ENCODE measurements around the gene DNAJC16. TPM values are rescaled to one million over a fixed set of nuclear protein-coding genes. Genes with fewer than 3 reads are reported as not detected.
A peak's percentile ranks its signal among the peaks of the same experiment; 100 is the strongest.

The DNAJC16 gene
- total and polyA plus RNA-seq, 2 of the 13 experiments (the other 11 are each of a cell fraction or from before 2014, with no cell fraction given) = 11.4 to 15.4 TPM

- TF ChIP-seq MAZ (IDR thresholded peaks at IDR 0.05; ENCODE audit: borderline replicate concordance, low read depth, low read length) = no peak
- no peak for TF ChIP-seq MAZ (CRISPR knock-in tag; IDR thresholded peaks at IDR 0.05; ENCODE audit: low read depth)
- TF ChIP-seq SETDB1 (CRISPR knock-in tag; IDR thresholded peaks at IDR 0.05; ENCODE audit: borderline replicate concordance) = no peak
- TF ChIP-seq ZNF333 (CRISPR knock-in tag; IDR thresholded peaks at IDR 0.05; ENCODE audit: borderline replicate concordance) = no peak
- TF ChIP-seq ZNF10 (CRISPR knock-in tag; IDR thresholded peaks at IDR 0.05; ENCODE audit: borderline replicate concordance, low read depth) = no peak
- no peak for TF ChIP-seq ZNF589 (CRISPR knock-in tag; conservative IDR thresholded peaks at IDR 0.05)
- TF ChIP-seq, protein P1, sequence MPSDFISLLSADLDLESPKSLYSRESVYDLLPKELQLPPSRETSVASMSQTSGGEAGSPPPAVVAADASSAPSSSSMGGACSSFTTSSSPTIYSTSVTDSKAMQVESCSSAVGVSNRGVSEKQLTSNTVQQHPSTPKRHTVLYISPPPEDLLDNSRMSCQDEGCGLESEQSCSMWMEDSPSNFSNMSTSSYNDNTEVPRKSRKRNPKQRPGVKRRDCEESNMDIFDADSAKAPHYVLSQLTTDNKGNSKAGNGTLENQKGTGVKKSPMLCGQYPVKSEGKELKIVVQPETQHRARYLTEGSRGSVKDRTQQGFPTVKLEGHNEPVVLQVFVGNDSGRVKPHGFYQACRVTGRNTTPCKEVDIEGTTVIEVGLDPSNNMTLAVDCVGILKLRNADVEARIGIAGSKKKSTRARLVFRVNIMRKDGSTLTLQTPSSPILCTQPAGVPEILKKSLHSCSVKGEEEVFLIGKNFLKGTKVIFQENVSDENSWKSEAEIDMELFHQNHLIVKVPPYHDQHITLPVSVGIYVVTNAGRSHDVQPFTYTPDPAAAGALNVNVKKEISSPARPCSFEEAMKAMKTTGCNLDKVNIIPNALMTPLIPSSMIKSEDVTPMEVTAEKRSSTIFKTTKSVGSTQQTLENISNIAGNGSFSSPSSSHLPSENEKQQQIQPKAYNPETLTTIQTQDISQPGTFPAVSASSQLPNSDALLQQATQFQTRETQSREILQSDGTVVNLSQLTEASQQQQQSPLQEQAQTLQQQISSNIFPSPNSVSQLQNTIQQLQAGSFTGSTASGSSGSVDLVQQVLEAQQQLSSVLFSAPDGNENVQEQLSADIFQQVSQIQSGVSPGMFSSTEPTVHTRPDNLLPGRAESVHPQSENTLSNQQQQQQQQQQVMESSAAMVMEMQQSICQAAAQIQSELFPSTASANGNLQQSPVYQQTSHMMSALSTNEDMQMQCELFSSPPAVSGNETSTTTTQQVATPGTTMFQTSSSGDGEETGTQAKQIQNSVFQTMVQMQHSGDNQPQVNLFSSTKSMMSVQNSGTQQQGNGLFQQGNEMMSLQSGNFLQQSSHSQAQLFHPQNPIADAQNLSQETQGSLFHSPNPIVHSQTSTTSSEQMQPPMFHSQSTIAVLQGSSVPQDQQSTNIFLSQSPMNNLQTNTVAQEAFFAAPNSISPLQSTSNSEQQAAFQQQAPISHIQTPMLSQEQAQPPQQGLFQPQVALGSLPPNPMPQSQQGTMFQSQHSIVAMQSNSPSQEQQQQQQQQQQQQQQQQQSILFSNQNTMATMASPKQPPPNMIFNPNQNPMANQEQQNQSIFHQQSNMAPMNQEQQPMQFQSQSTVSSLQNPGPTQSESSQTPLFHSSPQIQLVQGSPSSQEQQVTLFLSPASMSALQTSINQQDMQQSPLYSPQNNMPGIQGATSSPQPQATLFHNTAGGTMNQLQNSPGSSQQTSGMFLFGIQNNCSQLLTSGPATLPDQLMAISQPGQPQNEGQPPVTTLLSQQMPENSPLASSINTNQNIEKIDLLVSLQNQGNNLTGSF (CRISPR knock-in tag; IDR thresholded peaks at IDR 0.05) = no peak
- TF ChIP-seq BCL6 (CRISPR knock-in tag; IDR thresholded peaks at IDR 0.05) = no peak
- TF ChIP-seq ZNF224 (CRISPR knock-in tag; IDR thresholded peaks at IDR 0.05) = no peak
- no peak for TF ChIP-seq CENPX (CRISPR knock-in tag; IDR thresholded peaks at IDR 0.05)
- TF ChIP-seq DPF2 (CRISPR knock-in tag; IDR thresholded peaks at IDR 0.05; ENCODE audit: borderline replicate concordance, low read depth) = no peak
- TF ChIP-seq ZC3H13 (CRISPR knock-in tag; IDR thresholded peaks at IDR 0.05) = no peak
- TF ChIP-seq ZNF431 (CRISPR knock-in tag; IDR thresholded peaks at IDR 0.05; ENCODE audit: borderline replicate concordance, low read depth) = no peak
- TF ChIP-seq AKAP8 (CRISPR knock-in tag; IDR thresholded peaks at IDR 0.05) = no peak
- TF ChIP-seq ZNF441 (CRISPR knock-in tag; IDR thresholded peaks at IDR 0.05; ENCODE audit: borderline replicate concordance) = no peak
- peak; percentile 22; the same call in 1 of the 2 replicates for TF ChIP-seq SNAI1 (CRISPR knock-in tag; IDR thresholded peaks at IDR 0.05; ENCODE audit: borderline replicate concordance)
- TF ChIP-seq NBN (conservative IDR thresholded peaks at IDR 0.05) = no peak
- TF ChIP-seq ATF7 (IDR thresholded peaks at IDR 0.05) = no peak
- no peak for TF ChIP-seq ATF7 (CRISPR knock-in tag; IDR thresholded peaks at IDR 0.05)
- TF ChIP-seq SIN3B (IDR thresholded peaks at IDR 0.05; ENCODE audit: low read length) = no peak
- TF ChIP-seq ZNF317 (CRISPR knock-in tag; IDR thresholded peaks at IDR 0.05) = 0 out of 2 replicates have a peak, but pooled peaks have one; percentile 5
- TF ChIP-seq ZBTB14 (CRISPR knock-in tag; IDR thresholded peaks at IDR 0.05) = no peak
- TF ChIP-seq ELF1 (CRISPR knock-in tag; IDR thresholded peaks at IDR 0.05) = no peak
- TF ChIP-seq SOX5 (CRISPR knock-in tag; IDR thresholded peaks at IDR 0.05; ENCODE audit: borderline replicate concordance) = no peak
- TF ChIP-seq RFXAP (CRISPR knock-in tag; IDR thresholded peaks at IDR 0.05; ENCODE audit: borderline replicate concordance) = no peak
These were observed 91.5 kb downstream of the DNAJC16 start (continued) for GRCh38 chr1:15618077-15618654.

Data from HepG2 (cell line).